LHCN-M2 (cell line): Measurements from ENCODE around the gene APC2. TPM values are rescaled to one million over a fixed set of nuclear protein-coding genes. Genes with fewer than 3 reads are reported as not detected.
A peak's percentile ranks its signal among the peaks of the same experiment; 100 is the strongest.
"Not testable (repeated sequence)": the region's sequence is repeated elsewhere in the genome, so short reads cannot be mapped to it uniquely, and the experiment has no call there.

Experiments used
- DNase-seq: peaks from one replicate; pipeline ENCODE4 v3.0.0-alpha.2; 2012; ENCODE audit warnings: low read depth
- total RNA-seq: library from RNA; depleted of rRNA; stranded (reverse); fragments of >200 nt; gene quantifications from 2 replicates; pipeline ENCODE4 v1.2.3, GENCODE V29; 2014; rRNA removed

Gene APC2
- total RNA-seq, 1 experiment from 2014 or later: 0.11 TPM

GRCh38 chr19:1510807-1511206 lies 60.9 kb downstream of the APC2 start:
- DNase-seq: no peak

DNA sequence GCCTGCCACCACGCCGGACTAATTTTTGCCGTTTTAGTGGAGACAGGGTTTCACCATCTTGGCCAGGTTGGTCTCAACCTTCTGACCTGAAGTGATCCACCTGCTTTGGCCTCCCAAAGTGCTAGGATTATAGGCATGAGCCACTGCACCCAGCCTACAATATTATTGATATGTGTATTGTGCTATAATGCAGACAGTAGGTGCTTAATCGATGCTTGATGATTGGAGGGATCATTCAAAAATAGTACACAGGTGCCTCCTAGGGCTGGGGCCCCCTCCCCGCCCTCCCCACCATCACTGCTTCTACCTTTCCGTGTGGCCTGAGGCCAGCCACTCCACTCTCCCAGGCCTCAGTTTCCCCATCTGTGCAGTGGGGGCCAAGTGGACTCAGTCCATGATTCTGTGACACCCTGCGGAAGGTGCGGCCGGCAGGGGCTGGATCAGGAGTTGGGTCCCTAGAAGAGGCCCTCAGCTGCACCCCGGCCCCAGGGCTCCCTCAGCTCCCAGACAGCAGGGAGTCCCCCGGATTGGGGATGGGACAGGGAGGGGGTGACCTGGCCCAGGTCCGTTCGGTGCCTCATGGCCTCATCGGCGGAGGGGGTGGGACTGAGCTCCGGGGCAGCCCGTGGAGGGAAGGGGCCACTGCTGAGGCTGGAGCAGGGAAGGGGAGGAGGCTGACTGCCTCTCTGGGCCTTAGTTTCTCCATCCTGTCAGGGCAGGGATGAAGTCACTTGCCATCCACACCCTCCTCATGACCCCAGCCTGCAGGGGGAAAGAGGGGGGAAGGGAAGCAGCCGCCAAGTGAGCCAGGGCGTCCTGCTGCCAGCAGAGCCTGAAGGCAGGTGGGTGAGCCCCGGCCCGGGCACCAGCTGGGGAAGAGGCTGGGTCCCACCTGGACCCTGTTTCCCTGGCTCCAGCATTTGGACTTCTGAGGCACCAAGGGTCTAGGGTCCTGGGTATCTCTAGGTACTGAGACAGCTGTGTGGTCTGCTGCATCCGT lies 61.7 kb downstream of the APC2 start:
- no peak for DNase-seq

DNA sequence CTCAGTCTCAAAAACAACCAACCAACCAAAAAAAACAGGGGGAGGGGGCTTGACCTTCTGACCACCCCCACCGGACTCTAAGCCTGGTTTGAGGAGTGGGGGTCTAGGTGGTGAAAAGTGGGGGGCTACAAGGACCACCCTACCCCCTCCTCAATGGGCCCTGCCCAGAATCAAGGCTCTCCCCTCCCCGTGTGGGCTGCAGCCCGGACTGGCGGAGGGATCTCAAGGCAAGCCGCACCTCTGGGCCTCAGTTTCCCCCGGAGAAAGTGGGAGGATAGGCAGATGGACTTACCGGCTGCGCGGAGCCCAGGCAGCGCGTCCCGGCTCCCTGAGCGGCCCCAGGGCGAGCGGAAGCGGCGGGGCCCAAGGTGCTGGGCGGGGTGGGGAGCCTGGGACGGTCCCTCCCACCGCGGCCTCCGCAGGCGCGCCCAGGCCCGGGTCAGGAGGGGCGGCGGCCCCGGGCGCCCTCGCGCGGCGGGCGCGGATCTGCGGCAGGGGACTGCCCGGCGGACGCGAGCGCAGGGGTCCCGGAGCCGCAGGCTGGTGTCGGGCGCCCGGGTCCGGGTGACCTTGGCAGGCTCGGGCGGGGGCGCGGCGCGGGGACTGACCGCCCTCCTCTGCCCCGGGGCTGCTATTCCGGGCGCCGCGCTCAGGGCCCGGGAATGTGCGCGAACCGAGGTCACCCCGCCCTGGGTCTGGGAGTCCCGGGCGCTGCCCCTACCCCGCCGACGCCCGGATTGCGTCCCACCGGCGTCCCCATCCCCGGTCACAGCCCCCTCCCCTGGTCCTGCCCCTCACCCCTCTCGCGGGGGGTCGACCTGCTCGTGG lies 63.0 kb downstream of the APC2 start, which contains the start of gene ADAMTSL5:
TSS of gene ADAMTSL5 (minus strand) at position 349 of the 828 bp plus-strand sequence. CDS start 2,076 bp downstream, outside the sequence.
- no peak for DNase-seq

DNA sequence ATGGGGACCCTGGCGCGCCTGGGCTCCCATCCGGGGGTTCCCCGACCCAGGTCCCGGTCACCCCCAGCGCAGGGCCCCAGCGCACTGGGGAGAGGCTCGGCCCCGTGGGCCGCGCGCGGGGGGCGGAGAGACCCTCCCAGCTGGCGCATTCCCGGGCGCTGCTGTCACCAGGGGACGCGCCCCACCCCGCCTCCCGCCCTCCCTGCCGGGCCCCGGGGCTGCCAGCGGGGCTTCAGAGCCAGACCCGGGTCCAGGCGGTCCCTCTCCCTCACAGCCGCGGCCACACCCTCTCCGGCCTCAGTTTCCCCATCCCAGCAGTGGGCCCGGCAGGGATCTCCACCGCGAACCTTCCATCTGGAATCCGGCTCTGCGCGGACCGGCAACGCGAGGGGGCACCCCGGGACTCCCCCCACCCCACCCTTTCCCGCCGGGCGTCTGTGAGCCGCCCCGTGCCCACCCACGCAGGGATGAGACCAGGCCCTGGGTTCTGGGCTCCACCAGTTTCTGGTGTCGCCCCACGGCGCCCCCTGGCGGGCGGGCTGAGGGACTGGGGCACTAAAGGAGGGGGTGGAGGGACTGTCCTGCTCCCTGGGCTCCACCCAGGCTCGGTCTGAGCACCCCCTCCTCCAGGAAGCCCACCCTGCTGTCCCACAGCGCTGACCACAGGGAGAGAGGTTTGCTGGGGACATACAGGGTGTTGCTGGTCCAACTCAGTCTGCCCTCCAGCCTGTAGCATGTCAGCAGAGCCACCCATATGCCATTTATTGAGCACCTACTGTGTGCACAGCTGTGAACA lies 63.8 kb downstream of the APC2 start:
- peak; percentile 15 for DNase-seq

GRCh38 chr19:1514295-1514661 lies 64.4 kb downstream of the APC2 start:
- DNase-seq: no peak

- DNase-seq: no peak
Observed at GRCh38 chr19:1514986-1515721, 65.2 kb downstream of the APC2 start.

GRCh38 chr19:1516395-1516753 lies 66.5 kb downstream of the APC2 start:
- no peak for DNase-seq

GRCh38 chr19:1518471-1518870 lies 68.5 kb downstream of the APC2 start:
- no peak for DNase-seq

GRCh38 chr19:1519802-1520201 lies 69.9 kb downstream of the APC2 start:
- DNase-seq: not testable (repeated sequence)

DNA sequence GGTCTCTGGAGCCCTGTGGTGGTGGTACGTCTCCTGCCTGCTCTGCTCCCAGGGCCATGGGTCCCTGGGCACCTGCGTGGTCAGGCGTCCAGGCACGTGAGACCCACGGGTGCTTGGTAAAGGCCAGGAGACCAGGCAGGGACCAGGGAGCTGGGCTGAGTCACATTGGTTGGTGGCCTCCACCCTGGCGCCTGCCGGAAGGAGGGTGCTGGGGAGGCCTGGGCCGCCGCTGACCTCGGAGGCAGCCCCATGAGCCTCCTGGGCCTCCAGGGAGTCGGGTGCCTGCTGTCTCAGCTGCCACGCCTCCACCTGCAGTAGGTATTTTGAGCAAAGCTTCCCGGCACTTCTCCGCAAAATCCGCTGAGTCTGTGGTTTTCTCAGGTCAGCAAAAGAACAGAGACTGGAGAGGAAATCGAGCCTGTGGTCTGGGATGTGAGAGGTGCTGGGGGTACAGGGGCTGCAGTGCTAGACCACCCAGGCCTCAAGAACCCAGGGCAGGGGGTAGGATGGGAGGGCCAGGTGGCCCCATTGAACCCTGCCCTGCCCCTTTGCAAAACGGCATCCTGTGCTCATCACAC lies 70.4 kb downstream of the APC2 start:
- DNase-seq: no peak

DNA sequence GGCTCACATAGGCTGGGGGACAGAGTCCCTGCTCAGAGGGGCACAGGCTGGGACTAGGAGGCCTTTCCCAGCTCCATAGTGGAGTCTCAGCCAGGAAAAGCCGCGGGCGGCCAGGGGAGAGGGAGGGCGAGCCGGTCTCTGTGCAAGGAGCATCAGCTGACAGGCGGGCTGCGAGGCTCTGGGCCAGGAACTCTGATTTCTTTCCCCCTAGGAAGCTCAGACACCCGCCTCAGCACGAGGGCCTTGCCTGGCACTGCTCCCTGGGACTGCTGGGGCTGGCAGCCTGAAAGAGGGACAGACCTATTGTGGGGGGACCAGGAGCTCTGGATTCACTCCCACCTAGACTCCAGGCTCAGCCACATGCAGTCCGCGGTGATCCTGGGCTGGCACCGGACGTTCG lies 71.7 kb downstream of the APC2 start:
- no peak for DNase-seq

DNA sequence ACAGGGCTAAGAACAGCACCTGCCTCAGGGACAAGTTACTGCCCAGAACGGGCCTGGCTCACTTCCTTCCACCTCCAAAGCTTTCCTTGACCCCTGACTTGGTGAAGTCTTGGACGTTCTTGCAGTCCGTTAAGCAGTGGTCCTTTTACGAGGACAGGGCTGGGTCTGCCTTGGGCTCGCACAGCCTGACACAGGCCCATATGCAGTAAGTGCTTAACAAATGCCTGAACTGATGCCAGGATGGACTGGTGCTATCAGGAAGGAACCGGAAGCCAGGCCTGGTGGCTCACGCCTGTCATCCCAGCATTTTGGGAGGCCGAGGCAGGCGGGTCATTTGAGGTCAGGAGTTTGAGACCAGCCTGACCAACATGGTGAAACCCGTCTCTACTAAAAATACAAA lies 72.1 kb downstream of the APC2 start:
- DNase-seq: no peak

GRCh38 chr19:1522838-1523237 lies 72.9 kb downstream of the APC2 start:
- DNase-seq: no peak

Other genes starting within 250 kb of the APC2 start
- gene STK11, start 244.3 kb upstream of the APC2 start, total RNA-seq: 70.6 and 75.7 TPM in 2 replicates
- 4.6 and 4.7 TPM in 2 replicates for gene CBARP, start 212.1 kb upstream of the APC2 start, total RNA-seq
- 51.3 and 64.1 TPM in 2 replicates for gene ATP5F1D, start 208.4 kb upstream of the APC2 start, total RNA-seq
- 12.6 and 15.6 TPM in 2 replicates for gene MIDN, start 201.5 kb upstream of the APC2 start, total RNA-seq
- 253 and 293 TPM in 2 replicates for gene CIRBP, start 180.8 kb upstream of the APC2 start, total RNA-seq
- gene FAM174C, start 174.6 kb upstream of the APC2 start, total RNA-seq: 51.8 and 64.4 TPM in 2 replicates
- 0.13 TPM in 1 of 2 replicates, not detected in the other for gene EFNA2, start 164.2 kb upstream of the APC2 start, total RNA-seq
- gene NDUFS7, start 66.2 kb upstream of the APC2 start, total RNA-seq: 99.3 and 139 TPM in 2 replicates
- 100 and 110 TPM in 2 replicates for gene GAMT, start 48.6 kb upstream of the APC2 start, total RNA-seq
- gene DAZAP1, start 42.5 kb upstream of the APC2 start, total RNA-seq: 74.4 and 82.1 TPM in 2 replicates
- 2,358 and 3,266 TPM in 2 replicates for gene RPS15, start 11.7 kb upstream of the APC2 start, total RNA-seq
- 49.5 and 61.2 TPM in 2 replicates for gene C19orf25, start 29.1 kb downstream of the APC2 start, total RNA-seq
- 3.3 and 5.4 TPM in 2 replicates for gene PCSK4, start 40.2 kb downstream of the APC2 start, total RNA-seq
- 1.5 and 2.1 TPM in 2 replicates for gene REEP6, start 41.1 kb downstream of the APC2 start, total RNA-seq
- gene ADAMTSL5, start 62.9 kb downstream of the APC2 start, total RNA-seq: 0.75 and 3.1 TPM in 2 replicates
- not detected in 2 replicates for gene PLK5, start 74.0 kb downstream of the APC2 start, total RNA-seq
- 67.7 and 81.8 TPM in 2 replicates for gene MEX3D, start 118.2 kb downstream of the APC2 start, total RNA-seq
- 174 and 191 TPM in 2 replicates for gene MBD3, start 142.7 kb downstream of the APC2 start, total RNA-seq
- 59.9 and 60.0 TPM in 2 replicates for gene UQCR11, start 155.3 kb downstream of the APC2 start, total RNA-seq
- gene TCF3, start 202.5 kb downstream of the APC2 start, total RNA-seq: 150 and 183 TPM in 2 replicates